ENCODE results near the gene NME2.

The NME2 gene

GRCh38 chr17:51185763-51186332, 19.6 kb downstream of the NME2 start:
- intact Hi-C loops (cut with DNase I): no loop called here

GRCh38 chr17:51188271-51188833, 22.1 kb downstream of the NME2 start:
- intact Hi-C loops (cut with DNase I): no loop called here
- no peak for DNase-seq

More at GRCh38 chr17:51185763-51186332, 19.6 kb downstream of the NME2 start:
- peak; percentile 29 to 92 (median 66) for DNase-seq

GRCh38 chr17:51189162-51189561, 23.0 kb downstream of the NME2 start:
- intact Hi-C loops (cut with DNase I): no loop called here
- DNase-seq: no peak

- intact Hi-C loops (cut with DNase I): no loop called here
- DNase-seq: no peak
Measured at GRCh38 chr17:51189628-51190027, 23.4 kb downstream of the NME2 start.

GRCh38 chr17:51191895-51192294, 25.7 kb downstream of the NME2 start:
- intact Hi-C loops (cut with DNase I): no loop called here
- DNase-seq: no peak

- DNase-seq: no peak
- intact Hi-C loops (cut with DNase I): no loop called here
Measured at GRCh38 chr17:51197754-51198153, 31.5 kb downstream of the NME2 start.

- no peak for DNase-seq
- intact Hi-C loops (cut with DNase I): no loop called here
Measured at GRCh38 chr17:51200295-51200694, 34.1 kb downstream of the NME2 start.

- intact Hi-C loops (cut with DNase I): no loop called here
- DNase-seq: no peak
Measured at GRCh38 chr17:51200846-51201245, 34.6 kb downstream of the NME2 start.

- no peak for DNase-seq
- intact Hi-C loops (cut with DNase I): no loop called here
Measured at GRCh38 chr17:51203838-51204237, 37.6 kb downstream of the NME2 start.

- DNase-seq: no peak
- intact Hi-C loops (cut with DNase I): no loop called here
Measured at GRCh38 chr17:51214920-51215319, 48.7 kb downstream of the NME2 start.

GRCh38 chr17:51217946-51218345, 51.7 kb downstream of the NME2 start:
- intact Hi-C loops (cut with DNase I): no loop called here
- DNase-seq: no peak

- intact Hi-C loops (cut with DNase I): no loop called here
- DNase-seq: no peak
Measured at GRCh38 chr17:51221322-51221721, 55.1 kb downstream of the NME2 start.

All from head of caudate nucleus (tissue), 42 donors.